ENCODE data around the gene SYT1. TPM values are rescaled to one million over a fixed set of nuclear protein-coding genes. Genes with fewer than 3 reads are reported as not detected.

SYT1 gene
- total RNA-seq, 1 donor from 2014 or later: 0.59 TPM

GRCh38 chr12:79434561-79434960 lies 570.0 kb downstream of the SYT1 start:
- no peaks in the 10 kb centered on the region for H3K36me3 Mint-ChIP-seq (ENCODE audit: unreplicated experiment)
- no peak for TF ChIP-seq CTCF (IDR thresholded peaks at IDR 0.05)
- H3K4me1 Mint-ChIP-seq (ENCODE audit: unreplicated experiment): peaks cover 13% of the 10 kb centered on the region
- no peak for DNase-seq (ENCODE audit: extremely low spot score, unreplicated experiment)
- no peaks in the 10 kb centered on the region for H3K27me3 Mint-ChIP-seq (ENCODE audit: unreplicated experiment)
- H3K27ac Mint-ChIP-seq (ENCODE audit: unreplicated experiment): no peak overlapping the region
- no peak overlapping the region for H3K4me3 Mint-ChIP-seq (ENCODE audit: unreplicated experiment)
- no peaks in the 10 kb centered on the region for H3K9me3 Mint-ChIP-seq (ENCODE audit: unreplicated experiment)

GRCh38 chr12:79435742-79436141 lies 571.2 kb downstream of the SYT1 start:
- peaks cover 13% of the 10 kb centered on the region for H3K4me1 Mint-ChIP-seq (ENCODE audit: unreplicated experiment)
- no peak for TF ChIP-seq CTCF (IDR thresholded peaks at IDR 0.05)
- H3K27me3 Mint-ChIP-seq (ENCODE audit: unreplicated experiment): no peaks in the 10 kb centered on the region
- no peaks in the 10 kb centered on the region for H3K9me3 Mint-ChIP-seq (ENCODE audit: unreplicated experiment)
- no peaks in the 10 kb centered on the region for H3K36me3 Mint-ChIP-seq (ENCODE audit: unreplicated experiment)
- H3K27ac Mint-ChIP-seq (ENCODE audit: unreplicated experiment): no peak overlapping the region
- DNase-seq (ENCODE audit: extremely low spot score, unreplicated experiment): no peak
- no peak overlapping the region for H3K4me3 Mint-ChIP-seq (ENCODE audit: unreplicated experiment)

- TF ChIP-seq CTCF (IDR thresholded peaks at IDR 0.05): no peak
- Mint-ChIP-seq H3K4me1 (ENCODE audit: unreplicated experiment) (peaks cover 31% of the 10 kb centered on the region), H3K4me3 (ENCODE audit: unreplicated experiment) (no peak overlapping the region), H3K9me3 (ENCODE audit: unreplicated experiment) (no peaks in the 10 kb centered on the region), H3K27me3 (ENCODE audit: unreplicated experiment) (no peaks in the 10 kb centered on the region), H3K27ac (ENCODE audit: unreplicated experiment) (no peak overlapping the region), H3K36me3 (ENCODE audit: unreplicated experiment) (peaks cover 1% of the 10 kb centered on the region)
- no peak for DNase-seq (ENCODE audit: extremely low spot score, unreplicated experiment)
These were observed 574.1 kb downstream of the SYT1 start for GRCh38 chr12:79438480-79439174.

- Mint-ChIP-seq H3K4me1 (ENCODE audit: unreplicated experiment) (peaks cover 35% of the 10 kb centered on the region), H3K4me3 (ENCODE audit: unreplicated experiment) (no peak overlapping the region), H3K36me3 (ENCODE audit: unreplicated experiment) (peaks cover 1% of the 10 kb centered on the region), H3K27me3 (ENCODE audit: unreplicated experiment) (no peaks in the 10 kb centered on the region), H3K9me3 (ENCODE audit: unreplicated experiment) (no peaks in the 10 kb centered on the region), H3K27ac (ENCODE audit: unreplicated experiment) (no peak overlapping the region)
- TF ChIP-seq CTCF (IDR thresholded peaks at IDR 0.05): no peak
- no peak for DNase-seq (ENCODE audit: extremely low spot score, unreplicated experiment)
These were observed 574.7 kb downstream of the SYT1 start for GRCh38 chr12:79439175-79439825.

- Mint-ChIP-seq H3K4me1 (ENCODE audit: unreplicated experiment) (peaks cover 33% of the 10 kb centered on the region), H3K36me3 (ENCODE audit: unreplicated experiment) (peaks cover 1% of the 10 kb centered on the region), H3K27ac (ENCODE audit: unreplicated experiment) (no peak overlapping the region), H3K4me3 (ENCODE audit: unreplicated experiment) (no peak overlapping the region), H3K9me3 (ENCODE audit: unreplicated experiment) (no peaks in the 10 kb centered on the region), H3K27me3 (ENCODE audit: unreplicated experiment) (no peaks in the 10 kb centered on the region)
- no peak for DNase-seq (ENCODE audit: extremely low spot score, unreplicated experiment)
- TF ChIP-seq CTCF (IDR thresholded peaks at IDR 0.05): no peak
These were observed 577.0 kb downstream of the SYT1 start for GRCh38 chr12:79441534-79441933.

All from osteocyte (in vitro differentiated cells).